GM19395 (cell line): ENCODE measurements around the gene KRTAP3-3.
"Not testable (repeated sequence)": the region's sequence is repeated elsewhere in the genome, so short reads cannot be mapped to it uniquely, and the experiment has no call there.

Experiments
- ATAC-seq: cut with Tn5 transposase; IDR thresholded peaks from one replicate; pipeline ENCODE4 v1.9.1; 2021; ENCODE audit warnings: mild to moderate bottlenecking, moderate library complexity; ENCODE audit not compliant: unreplicated experiment

The KRTAP3-3 gene

GRCh38 chr17:40993839-40994238 lies at the start of gene KRTAP3-3:
Gene KRTAP3-3 (minus strand): TSS chr17:40994164. CDS start chr17:40994097, 67 bp downstream.
- ATAC-seq: no peak

GRCh38 chr17:41042953-41043352 lies 49.0 kb upstream of the KRTAP3-3 start:
- no peak for ATAC-seq

DNA sequence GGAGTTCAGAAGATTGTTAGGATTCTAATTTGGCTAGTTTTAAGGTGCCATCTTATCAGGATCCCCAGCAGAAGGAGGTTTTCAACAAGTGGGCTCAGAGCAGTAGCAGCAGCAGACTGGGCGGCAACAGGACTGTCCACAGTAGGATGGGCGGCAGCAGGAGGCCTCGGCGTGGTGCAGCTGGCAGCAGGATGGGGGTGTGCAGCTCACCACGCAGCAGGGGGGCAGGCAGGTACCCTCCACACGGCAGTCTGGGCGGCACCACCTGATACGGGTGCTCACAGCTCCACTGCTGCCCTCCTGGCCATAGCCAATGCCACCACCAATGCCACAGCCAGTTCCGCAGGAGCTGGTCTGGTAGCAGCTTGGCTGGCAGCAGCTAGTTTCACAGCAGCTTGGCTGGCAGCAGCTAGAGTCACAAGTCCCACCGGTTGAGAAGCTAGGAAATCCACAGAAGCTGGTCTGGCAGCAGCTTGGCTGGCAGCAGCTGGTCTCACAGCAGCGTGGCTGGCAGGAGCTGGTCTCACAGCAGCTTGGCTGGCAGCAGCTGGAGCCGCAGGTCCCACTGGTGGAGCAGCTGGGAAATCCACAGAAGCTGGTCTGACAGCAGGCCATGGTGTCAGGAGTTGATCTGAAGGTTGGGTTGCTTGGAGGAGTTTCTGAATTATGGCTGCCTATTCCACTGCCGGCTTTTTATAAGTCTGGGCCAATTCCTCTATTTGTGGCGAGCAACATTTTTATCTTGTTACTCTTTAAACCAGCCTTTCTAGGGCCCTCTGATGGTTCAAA lies 47.0 kb upstream of the KRTAP3-3 start, which contains the start of gene KRTAP1-1:
KRTAP1-1 (minus strand) TSS at position 668 of the 789 bp plus-strand sequence; CDS start at position 615, 53 bp downstream.
- not testable (repeated sequence) for ATAC-seq

- no peak for ATAC-seq
Measured at GRCh38 chr17:41037853-41038350, 43.9 kb upstream of the KRTAP3-3 start.

- not testable (repeated sequence) for ATAC-seq
Measured at GRCh38 chr17:41034346-41034935, 40.5 kb upstream of the KRTAP3-3 start, which contains the start of gene KRTAP1-3. Gene KRTAP1-3 (minus strand): TSS chr17:41034874. CDS start chr17:41034821, 53 bp downstream.

DNA sequence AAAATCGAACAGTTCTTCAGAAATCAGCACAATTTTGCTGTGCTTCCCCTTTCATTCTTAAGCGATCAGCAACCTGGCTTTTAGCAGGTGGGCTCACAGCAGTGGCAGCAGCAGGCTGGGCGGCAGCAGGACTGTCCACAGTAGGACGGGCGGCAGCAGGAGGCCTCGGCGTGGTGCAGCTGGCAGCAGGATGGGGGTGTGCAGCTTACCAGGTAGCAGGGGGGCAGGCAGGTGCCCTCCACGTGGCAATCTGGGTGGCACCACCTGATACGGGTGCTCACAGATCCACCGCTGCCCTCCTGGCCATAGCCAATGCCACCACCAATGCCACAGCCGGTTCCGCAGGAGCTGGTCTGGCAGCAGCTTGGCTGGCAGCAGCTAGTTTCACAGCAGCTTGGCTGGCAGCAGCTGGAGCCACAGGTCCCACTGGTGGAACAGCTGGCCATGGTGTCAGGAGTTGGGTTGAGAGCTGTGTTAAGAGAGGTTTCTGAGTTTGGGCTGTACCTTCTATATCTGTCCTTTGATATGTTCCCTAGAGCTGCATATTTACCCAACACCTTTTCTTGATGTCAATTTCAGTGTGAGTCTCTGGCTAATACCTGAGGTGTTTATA lies 35.8 kb upstream of the KRTAP3-3 start, which contains the start of gene KRTAP1-4:
KRTAP1-4 (minus strand) TSS at position 563 of the 613 bp plus-strand sequence; CDS start at position 446, 117 bp downstream.
- no peak for ATAC-seq

GRCh38 chr17:41026715-41027471 lies 32.9 kb upstream of the KRTAP3-3 start, which contains the start of gene KRTAP1-5:
Gene KRTAP1-5 (minus strand): TSS chr17:41027208. CDS start chr17:41027155, 53 bp downstream.
- ATAC-seq: no peak

DNA sequence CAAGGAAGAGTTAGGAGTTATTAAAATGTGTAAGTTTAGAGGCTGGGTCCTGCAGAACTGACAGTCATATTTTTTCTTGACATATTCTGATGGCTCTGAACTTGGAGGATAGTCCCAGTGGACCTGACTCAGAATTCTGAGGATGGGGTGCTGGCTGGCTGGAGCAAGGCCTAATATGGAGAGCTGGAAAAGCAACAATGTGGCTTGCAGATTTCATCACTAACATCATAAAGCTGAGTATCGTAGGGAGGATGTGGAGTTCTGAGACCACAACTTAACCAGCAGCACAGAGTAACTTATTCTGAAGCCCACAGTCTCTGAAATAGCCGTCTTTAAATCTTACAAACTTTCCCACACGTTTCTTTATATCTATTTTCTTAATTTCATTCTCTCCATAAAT lies 30.7 kb upstream of the KRTAP3-3 start:
- ATAC-seq: no peak

DNA sequence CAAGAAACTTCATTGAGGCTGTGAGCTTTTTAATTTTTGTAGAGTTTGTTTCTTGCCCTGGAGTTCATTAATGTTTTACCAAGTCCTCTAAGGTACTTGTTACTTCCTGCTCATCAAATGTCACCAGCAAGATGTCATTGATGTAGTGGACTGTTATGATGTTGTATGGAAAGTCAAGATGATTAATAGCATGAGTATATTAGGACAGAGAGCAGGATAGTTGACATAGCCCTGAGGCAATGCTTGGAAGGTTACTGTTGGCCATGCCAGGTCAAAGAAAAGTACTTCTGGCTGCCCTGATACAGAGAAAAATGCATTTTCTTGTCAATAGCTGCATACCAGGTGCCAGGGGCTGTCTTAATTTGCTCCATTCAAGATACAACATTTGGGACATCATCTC lies 26.4 kb upstream of the KRTAP3-3 start:
- no peak for ATAC-seq

DNA sequence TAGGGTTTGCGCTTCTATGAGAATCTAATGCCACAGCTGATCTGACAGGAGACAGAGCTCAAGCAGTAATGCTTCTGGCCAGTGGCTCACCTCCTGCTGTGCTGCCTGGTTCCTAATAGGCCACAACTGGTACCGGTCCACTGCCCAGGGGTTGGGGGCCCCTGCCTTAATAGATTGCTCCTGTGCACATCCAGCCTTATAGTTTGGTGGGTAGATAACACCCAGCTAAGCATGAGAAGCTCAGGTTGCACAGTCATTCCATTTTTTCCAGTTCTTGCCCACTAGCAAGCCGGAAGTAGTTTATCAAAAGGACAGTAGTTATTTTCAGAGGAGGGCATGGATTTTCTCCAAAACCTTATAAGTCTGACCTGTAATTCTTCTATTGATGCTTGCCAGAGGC lies 25.5 kb upstream of the KRTAP3-3 start:
- no peak for ATAC-seq

- no peak for ATAC-seq
Measured at GRCh38 chr17:41018541-41018940, 24.6 kb upstream of the KRTAP3-3 start.

DNA sequence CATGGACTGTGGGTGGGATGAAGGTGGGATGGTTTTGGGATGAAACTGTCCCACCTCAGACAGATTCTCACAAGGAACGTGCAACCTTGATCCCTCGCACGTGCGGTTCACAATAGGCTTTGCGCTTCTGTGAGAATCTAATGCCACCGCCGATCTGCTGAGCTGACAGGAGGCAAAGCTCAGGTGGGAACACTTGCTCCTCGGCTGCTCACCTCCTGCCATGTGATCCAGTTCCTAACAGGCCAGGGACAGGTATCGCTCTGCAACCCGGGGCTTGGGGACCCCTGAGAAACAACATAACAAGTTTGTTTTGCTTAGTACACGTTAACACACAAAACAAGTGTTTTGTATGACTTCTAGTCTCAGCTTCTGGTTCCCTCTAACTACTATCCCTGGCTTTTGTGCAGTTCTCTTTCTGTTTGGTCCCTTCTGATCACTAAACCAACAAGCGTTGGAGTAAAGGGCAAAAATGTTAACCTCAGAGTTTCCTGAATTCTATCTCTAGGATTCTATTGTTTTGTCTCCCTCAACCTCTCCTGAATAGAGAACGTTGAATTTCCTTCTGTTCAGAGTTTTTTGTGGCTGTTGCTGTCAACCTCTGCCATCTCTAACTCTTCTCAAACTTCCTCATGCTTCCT lies 22.7 kb upstream of the KRTAP3-3 start:
- ATAC-seq: no peak

GRCh38 chr17:41015454-41015853 lies 21.5 kb upstream of the KRTAP3-3 start:
- ATAC-seq: no peak

DNA sequence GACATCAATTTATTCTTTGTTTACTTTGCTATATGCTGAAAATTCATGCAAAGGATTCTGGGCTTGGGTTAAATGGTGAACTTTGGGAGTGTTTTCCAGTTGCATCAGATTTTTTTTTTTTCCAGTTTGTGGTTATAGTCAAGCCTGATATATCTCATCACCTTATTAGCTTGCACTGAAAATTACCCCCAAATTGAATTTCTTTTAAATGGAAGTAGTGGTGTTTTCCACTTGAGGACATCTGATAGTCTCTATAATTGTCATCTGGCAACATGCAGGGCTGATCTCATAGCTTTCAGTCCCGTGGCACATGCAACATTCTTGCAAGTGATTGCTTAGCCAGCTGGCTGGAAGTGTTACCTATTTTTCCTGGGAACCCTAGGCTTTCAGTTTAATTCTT lies 19.6 kb upstream of the KRTAP3-3 start:
- ATAC-seq: no peak

DNA sequence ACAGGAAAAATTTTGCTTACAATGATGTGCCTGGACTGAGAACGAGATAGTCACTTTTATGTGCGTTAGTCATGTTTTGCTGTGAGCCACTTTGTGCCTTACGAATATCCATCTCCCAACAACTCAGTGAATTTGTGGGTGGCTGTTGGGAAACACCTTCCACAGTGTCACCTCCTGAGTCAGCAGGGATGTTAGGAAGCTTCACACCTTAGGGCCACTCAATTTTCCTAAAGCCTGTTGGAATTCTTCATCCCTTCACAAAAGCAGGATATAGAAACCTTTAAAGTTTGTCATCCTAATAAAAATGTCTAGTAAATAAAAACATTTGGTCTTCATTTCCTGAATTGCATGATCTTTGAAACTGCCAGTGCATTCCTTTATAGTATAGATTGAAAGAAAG lies 19.2 kb upstream of the KRTAP3-3 start:
- ATAC-seq: no peak

- no peak for ATAC-seq
Measured at GRCh38 chr17:41012326-41013120, 18.6 kb upstream of the KRTAP3-3 start.

DNA sequence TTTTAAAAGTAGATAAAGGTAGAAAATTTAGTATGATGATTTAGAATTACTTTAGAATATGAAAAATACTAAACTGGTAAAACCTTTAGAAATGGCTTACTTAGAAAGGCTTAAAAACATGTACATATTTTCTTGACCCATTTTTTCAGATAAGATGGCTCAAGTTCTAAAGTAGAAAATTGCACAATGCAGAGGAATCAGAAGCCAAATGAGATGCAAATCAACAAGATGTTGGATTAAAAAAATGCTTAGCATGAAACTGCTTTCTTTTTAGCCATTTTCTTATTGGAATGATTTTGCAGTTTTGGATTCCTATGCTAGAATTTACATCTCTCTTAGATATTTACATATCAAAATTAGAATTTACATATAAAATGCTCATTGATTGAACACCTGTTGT lies 16.5 kb upstream of the KRTAP3-3 start:
- ATAC-seq: no peak

DNA sequence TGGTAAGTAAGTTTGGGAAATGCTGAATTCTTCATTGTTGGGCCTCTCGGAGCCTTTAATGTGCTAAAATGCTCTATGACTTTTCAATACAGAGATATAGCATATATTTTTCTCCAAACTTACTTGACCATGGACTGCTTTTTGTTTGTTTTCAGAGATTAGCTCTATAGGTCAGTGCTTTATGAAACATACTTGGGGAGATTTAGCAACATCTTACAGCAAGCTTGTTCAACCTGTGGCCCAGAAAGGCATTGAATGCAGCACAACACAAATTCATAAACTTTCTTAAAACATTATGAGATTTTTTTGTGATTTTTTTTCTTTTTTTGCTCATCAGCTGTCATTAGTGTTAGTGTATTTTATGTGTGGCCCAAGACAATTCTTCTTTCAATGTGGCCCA lies 16.0 kb upstream of the KRTAP3-3 start:
- no peak for ATAC-seq

DNA sequence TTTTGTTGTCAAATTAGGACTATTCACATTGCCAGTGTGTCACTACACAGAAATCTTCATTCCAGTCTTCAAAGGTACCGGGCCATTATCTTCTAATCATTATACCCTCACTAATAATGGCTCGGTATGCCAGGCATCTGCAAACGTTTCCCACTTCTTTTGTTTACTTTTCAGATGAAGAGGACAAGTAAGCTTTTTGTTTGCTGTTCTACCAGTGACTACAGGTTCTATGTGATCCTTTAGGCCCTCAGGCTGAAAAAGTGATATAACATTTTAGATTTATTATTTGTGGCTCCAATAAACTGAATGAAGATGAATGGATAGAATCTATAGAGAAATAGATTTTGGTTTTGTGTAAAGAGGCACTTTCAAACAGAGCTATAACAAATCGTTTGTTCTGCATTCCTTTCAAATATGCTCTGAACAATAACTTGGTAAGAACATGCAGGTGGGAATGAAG lies 15.4 kb upstream of the KRTAP3-3 start:
- no peak for ATAC-seq
